Stomach (tissue), 19 donors: ENCODE data around the gene DACH2. TPM values are rescaled to one million over a fixed set of nuclear protein-coding genes. Genes with fewer than 3 reads are reported as not detected.

Source experiments
- DNase-seq, 2 donors: peaks; one replicate each; pipeline versions ENCODE4 v3.0.0 to v3.0.0-alpha.2; 2013 to 2019
- H3K27ac ChIP-seq, 5 donors: fragments of 200-600 bp in 4 of 5; sonication (generic) in 4 of 5; one replicate each; pipeline ENCODE4 v1.5.1; 2013 to 2019; ENCODE audit warnings: mild to moderate bottlenecking in 1 of 5, moderate library complexity in 1 of 5
- H3K27me3 ChIP-seq, 3 donors: fragments of 200-600 bp; sonication (generic); one replicate each; pipeline ENCODE4 v1.5.1; 2017 to 2019; ENCODE audit warnings: mixed run types in 1 of 3
- H3K36me3 ChIP-seq, 4 donors: fragments of 200-600 bp; sonication (generic); 1 replicate in 3 of 4; 2 replicates in 1 of 4; pipeline ENCODE4 v1.5.1; 2016 to 2019
- H3K4me1 ChIP-seq, 4 donors: fragments of 200-600 bp; sonication (generic); one replicate each; pipeline ENCODE4 v1.5.1; 2016 to 2019
- H3K4me3 ChIP-seq, 4 donors: fragments of 200-600 bp; sonication (generic) in 3 of 4; one replicate each; pipeline ENCODE4 v1.5.1; 2016 to 2019; ENCODE audit warnings: mild to moderate bottlenecking in 1 of 4
- H3K9me3 ChIP-seq, 4 donors: fragments of 200-600 bp; sonication (generic); one replicate each; pipeline ENCODE4 v1.5.1; 2016 to 2019
- EP300 ChIP-seq: sonication (generic); formaldehyde crosslinking; IDR thresholded peaks from one replicate; pipeline ENCODE4 v1.6.1; 2017; ENCODE audit warnings: antibody characterized with exemption
- POLR2A ChIP-seq, 4 donors: fragments of 450-650 bp; IDR thresholded peaks; one replicate each; pipeline ENCODE4 v1.6.1; 2016; ENCODE audit warnings: antibody characterized with exemption in 4 of 4, control low read depth in 2 of 4, mild to moderate bottlenecking in 1 of 4, moderate library complexity in 1 of 4
- POLR2AphosphoS5 ChIP-seq, 3 donors: sonication (generic); formaldehyde crosslinking; IDR thresholded peaks; one replicate each; pipeline ENCODE4 v1.6.1; 2016; ENCODE audit warnings: antibody characterized with exemption in 3 of 3
- WGBS, 5 donors: extraction: QIAGEN DNeasy Blood & Tissue Kit in 3 of 5; methylation state at CpG; one replicate each; pipeline versions ENCODE4 v1.1.5 to v1.1.7; 2013 to 2018; 5-methylcytosine and 5-hydroxymethylcytosine counted together
- intact Hi-C: fragments of 100-400 bp; cut with DNase I; formaldehyde crosslinking; loops from one replicate; pipeline ENCODE4 v1.15.1; 2023; ENCODE audit warnings: low total_unique reads
- long read RNA-seq, 10 donors: transcript quantifications; one replicate each; lab custom pipeline, GENCODE V29; 2026
- polyA plus RNA-seq, 3 donors: library from polyadenylated mRNA; stranded (reverse); fragments of 200-250 nt; gene quantifications; one replicate each; pipeline ENCODE4 v1.2.3, GENCODE V29; 2013
- total RNA-seq, 5 donors: library from RNA; depleted of rRNA; stranded (reverse); fragments of >200 nt; gene quantifications; one replicate each; pipeline versions ENCODE4 v1.1.0 to v1.2.3, GENCODE V29; 2014 to 2016
- TF ChIP-seq, protein P1 (sequence below), 7 experiments: fragments of 450-650 bp in 4 of 7; fragments of 200-600 bp in 3 of 7; sonication (generic) in 3 of 7; IDR thresholded peaks; one replicate each; pipeline ENCODE4 v1.5.1; 2016 to 2019; ENCODE audit warnings: antibody characterized with exemption in 7 of 7, control low read depth in 2 of 7, mild to moderate bottlenecking in 1 of 7
- donor health status: healthy with polysubstance abuse.
- donor health status: Bipolar disorder and iron deficiency.
- donor health status: healthy.

DACH2 gene
- total RNA-seq (1 to 10 TPM in 1 of 5 donors, under 1 TPM in 1, not detected in 3; 0.72 to 6.1 TPM), polyA plus RNA-seq (under 1 TPM; 0.10 to 0.25 (median 0.15) TPM)
- long read RNA-seq, donor 1: 0 reads
- long read RNA-seq, donor 2: 0 reads
- long read RNA-seq, donor 3: 0 reads
- long read RNA-seq, donor 4: 0 reads
- long read RNA-seq, donor 5: 0 reads
- long read RNA-seq, donor 6: 0 reads
- long read RNA-seq, donor 7: 0 reads
- long read RNA-seq, donor 8: 0 reads
- long read RNA-seq, donor 9: 0 reads
- long read RNA-seq, donor 10: 0 reads

DNA sequence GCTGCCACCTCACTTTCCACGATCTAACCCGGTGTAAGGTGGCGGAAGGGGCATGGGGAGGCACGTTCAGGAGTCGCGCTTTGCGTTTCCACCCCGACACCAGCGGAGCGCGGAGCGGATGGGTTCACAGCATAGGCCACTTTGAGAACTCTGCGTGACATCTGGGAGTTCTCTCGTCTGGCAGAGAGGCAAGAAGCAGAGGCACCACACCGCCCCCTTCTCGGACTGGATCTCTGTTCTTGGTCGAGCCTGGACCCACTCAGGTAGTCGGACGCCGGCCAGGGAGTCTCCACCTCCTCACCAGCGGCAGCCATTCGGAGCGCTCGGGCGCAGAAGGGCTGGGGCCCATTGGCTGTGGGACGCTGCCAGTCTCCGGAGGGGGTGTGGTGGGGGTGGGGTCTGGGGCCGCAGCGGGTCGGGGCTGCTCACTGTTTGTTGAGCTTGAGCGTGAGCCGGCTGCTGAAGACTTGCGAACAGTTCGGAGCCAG, at the start of gene DACH2:
Gene DACH2, plus strand, starts transcription at position 428 of the 488 bp plus-strand sequence.
- H3K27ac ChIP-seq: no peak within 1 kb of the TSS
- DNase-seq: peak; percentile 78 to 92
- intact Hi-C loops: no loop called here
- TF ChIP-seq POLR2A (IDR thresholded peaks at IDR 0.05) (no peak), POLR2AphosphoS5 (IDR thresholded peaks at IDR 0.05) (no peak), EP300 (no peak)
- TF ChIP-seq, protein P1, sequence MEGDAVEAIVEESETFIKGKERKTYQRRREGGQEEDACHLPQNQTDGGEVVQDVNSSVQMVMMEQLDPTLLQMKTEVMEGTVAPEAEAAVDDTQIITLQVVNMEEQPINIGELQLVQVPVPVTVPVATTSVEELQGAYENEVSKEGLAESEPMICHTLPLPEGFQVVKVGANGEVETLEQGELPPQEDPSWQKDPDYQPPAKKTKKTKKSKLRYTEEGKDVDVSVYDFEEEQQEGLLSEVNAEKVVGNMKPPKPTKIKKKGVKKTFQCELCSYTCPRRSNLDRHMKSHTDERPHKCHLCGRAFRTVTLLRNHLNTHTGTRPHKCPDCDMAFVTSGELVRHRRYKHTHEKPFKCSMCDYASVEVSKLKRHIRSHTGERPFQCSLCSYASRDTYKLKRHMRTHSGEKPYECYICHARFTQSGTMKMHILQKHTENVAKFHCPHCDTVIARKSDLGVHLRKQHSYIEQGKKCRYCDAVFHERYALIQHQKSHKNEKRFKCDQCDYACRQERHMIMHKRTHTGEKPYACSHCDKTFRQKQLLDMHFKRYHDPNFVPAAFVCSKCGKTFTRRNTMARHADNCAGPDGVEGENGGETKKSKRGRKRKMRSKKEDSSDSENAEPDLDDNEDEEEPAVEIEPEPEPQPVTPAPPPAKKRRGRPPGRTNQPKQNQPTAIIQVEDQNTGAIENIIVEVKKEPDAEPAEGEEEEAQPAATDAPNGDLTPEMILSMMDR (IDR thresholded peaks at IDR 0.05): no peak
- H3K27me3 ChIP-seq: peaks cover 0 to 31% (median 24%) of the 10 kb centered on the region in 3 donors
- no peaks in the 10 kb centered on the region for H3K9me3 ChIP-seq
- H3K4me3 ChIP-seq: peak within 1 kb of the TSS; percentile 37 to 50 (median 44)
- peaks cover 0 to 13% (median 9%) of the 10 kb centered on the region in 4 donors for H3K4me1 ChIP-seq
- WGBS, 5 donors: 0 to 39% (median 9%) methylated on average over 10 to 34 of the region's 34 CpGs
- no peaks in the 10 kb centered on the region for H3K36me3 ChIP-seq

DNA sequence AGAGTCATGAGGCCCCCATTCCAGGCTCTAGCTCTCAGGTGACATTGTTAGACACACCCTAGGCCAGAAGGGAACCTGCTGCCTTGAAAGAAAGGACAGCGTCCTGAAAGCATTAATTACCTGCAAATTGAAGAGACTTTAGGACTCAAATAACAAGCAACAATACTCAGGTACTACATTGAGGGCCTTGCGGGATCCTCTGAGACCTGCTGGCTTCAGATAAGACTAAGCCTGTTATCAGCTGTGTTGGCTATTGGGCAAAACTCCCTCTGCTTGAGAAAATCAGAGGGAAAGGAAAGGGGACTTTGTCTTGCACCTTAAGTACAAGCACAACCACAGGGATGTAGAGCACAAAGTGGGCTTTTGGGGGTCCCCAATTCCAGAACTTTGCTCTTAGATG, 45.9 kb upstream of the DACH2 start:
- Histone ChIP-seq H3K4me3 (no peak overlapping the region), H3K27ac (no peak overlapping the region), H3K36me3 (no peaks in the 10 kb centered on the region), H3K27me3 (no peaks in the 10 kb centered on the region), H3K4me1 (no peaks in the 10 kb centered on the region), H3K9me3 (no peaks in the 10 kb centered on the region)
- WGBS, 5 donors: 46 to 56% (median 50%) methylated on average over 1 to 2 of the region's 2 CpGs
- TF ChIP-seq POLR2AphosphoS5 (IDR thresholded peaks at IDR 0.05): no peak
- intact Hi-C loops: no loop called here
- DNase-seq: no peak

DNA sequence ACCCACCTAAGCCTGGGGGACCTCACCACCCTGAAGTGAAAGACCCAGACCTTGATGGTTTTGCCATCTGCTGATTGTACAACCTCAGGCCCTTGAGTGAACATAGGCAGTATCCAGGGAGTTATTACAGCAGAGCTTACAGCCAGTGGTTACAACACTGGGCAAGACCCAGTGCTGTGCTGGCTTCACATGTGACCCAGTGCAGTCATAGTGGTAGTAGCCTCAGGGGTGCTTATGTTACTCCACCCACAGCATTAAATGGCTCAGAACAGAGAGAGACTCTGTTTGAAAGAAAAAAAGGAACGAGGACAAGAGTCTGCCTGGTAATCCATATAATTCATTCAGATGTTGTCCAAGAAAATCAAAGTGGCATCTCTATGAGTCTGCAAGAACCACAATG, 45.2 kb upstream of the DACH2 start:
- no peak for DNase-seq
- no peaks in the 10 kb centered on the region for H3K4me1 ChIP-seq
- WGBS, 5 donors: 52 to 83% (median 57%) methylated on average over 1 of the region's 1 CpG; no CpG with 5 or more reads in 1 of the 5 donors
- H3K27ac ChIP-seq: no peak overlapping the region
- no peaks in the 10 kb centered on the region for H3K27me3 ChIP-seq
- H3K36me3 ChIP-seq: no peaks in the 10 kb centered on the region
- TF ChIP-seq POLR2A (IDR thresholded peaks at IDR 0.05) (no peak), EP300 (no peak), POLR2AphosphoS5 (IDR thresholded peaks at IDR 0.05) (no peak)
- TF ChIP-seq, protein P1 (IDR thresholded peaks at IDR 0.05): no peak
- no peak overlapping the region for H3K4me3 ChIP-seq
- intact Hi-C loops: no loop called here
- no peaks in the 10 kb centered on the region for H3K9me3 ChIP-seq

DNA sequence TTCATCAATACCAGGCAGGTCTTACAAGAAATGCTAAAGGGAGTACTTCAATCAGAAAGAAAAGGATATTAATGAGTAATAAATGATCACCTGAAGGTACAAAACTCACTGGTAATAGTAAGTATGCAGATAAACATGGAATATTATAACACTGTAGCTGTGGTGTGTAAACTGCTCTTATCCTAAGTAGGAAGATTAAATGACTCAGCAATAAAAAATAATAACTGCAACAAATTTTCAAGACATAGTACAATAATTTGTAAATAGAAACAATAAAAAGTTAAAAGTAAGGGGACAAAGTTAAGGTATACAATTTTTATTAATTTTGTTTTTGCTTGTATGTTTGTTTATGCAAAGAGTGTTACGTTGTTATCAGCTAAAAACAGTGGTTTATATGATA, 43.7 kb upstream of the DACH2 start:
- Histone ChIP-seq H3K36me3 (no peaks in the 10 kb centered on the region), H3K4me3 (no peak overlapping the region), H3K9me3 (no peaks in the 10 kb centered on the region), H3K27ac (no peak overlapping the region), H3K4me1 (no peaks in the 10 kb centered on the region), H3K27me3 (no peaks in the 10 kb centered on the region)
- TF ChIP-seq POLR2A (IDR thresholded peaks at IDR 0.05): no peak
- TF ChIP-seq EP300: no peak
- no peak for TF ChIP-seq POLR2AphosphoS5 (IDR thresholded peaks at IDR 0.05)
- intact Hi-C loops: no loop called here
- 54 to 78% (median 60%) methylated on average over 1 of the region's 1 CpG for WGBS, 5 donors
- no peak for DNase-seq

DNA sequence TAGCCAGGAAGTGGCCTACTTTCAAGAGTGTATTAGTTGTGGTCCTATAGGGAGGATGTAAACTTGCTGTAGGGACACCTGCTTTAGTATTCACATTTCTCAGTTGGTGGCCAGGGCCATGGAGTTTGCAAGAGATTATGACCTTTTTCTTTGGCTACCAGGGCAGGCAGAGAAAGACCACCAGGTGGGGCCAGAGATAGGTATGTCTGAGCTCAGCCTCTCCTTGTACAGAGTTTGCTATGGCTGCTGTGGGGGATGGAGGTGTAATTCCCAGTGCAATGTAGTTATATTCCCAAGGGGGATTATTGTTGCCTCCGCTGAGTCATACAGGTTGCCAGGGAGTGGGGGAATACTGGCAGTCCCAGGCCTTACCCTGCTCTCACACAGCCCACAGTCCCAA, 26.3 kb upstream of the DACH2 start:
- WGBS, 5 donors: 67 to 100% (median 88%) methylated on average over 1 of the region's 1 CpG
- no peaks in the 10 kb centered on the region for H3K36me3 ChIP-seq
- H3K9me3 ChIP-seq: peaks cover 0 to 14% (median 7%) of the 10 kb centered on the region in 4 donors
- H3K4me3 ChIP-seq: no peak overlapping the region
- no peak for DNase-seq
- intact Hi-C loops: no loop called here
- TF ChIP-seq EP300: no peak
- no peak for TF ChIP-seq POLR2A (IDR thresholded peaks at IDR 0.05)
- TF ChIP-seq, protein P1 (IDR thresholded peaks at IDR 0.05): no peak
- no peak for TF ChIP-seq POLR2AphosphoS5 (IDR thresholded peaks at IDR 0.05)
- H3K27me3 ChIP-seq: no peaks in the 10 kb centered on the region
- no peaks in the 10 kb centered on the region for H3K4me1 ChIP-seq
- no peak overlapping the region for H3K27ac ChIP-seq
